Measurements from ENCODE around the gene SLC12A4. TPM values are rescaled to one million over a fixed set of nuclear protein-coding genes. Genes with fewer than 3 reads are reported as not detected.

SLC12A4 gene
- total and polyA plus RNA-seq, 2 of the 13 experiments (the other 11 are each of a cell fraction or from before 2014, with no cell fraction given), result 65.1 to 84.3 TPM

DNA sequence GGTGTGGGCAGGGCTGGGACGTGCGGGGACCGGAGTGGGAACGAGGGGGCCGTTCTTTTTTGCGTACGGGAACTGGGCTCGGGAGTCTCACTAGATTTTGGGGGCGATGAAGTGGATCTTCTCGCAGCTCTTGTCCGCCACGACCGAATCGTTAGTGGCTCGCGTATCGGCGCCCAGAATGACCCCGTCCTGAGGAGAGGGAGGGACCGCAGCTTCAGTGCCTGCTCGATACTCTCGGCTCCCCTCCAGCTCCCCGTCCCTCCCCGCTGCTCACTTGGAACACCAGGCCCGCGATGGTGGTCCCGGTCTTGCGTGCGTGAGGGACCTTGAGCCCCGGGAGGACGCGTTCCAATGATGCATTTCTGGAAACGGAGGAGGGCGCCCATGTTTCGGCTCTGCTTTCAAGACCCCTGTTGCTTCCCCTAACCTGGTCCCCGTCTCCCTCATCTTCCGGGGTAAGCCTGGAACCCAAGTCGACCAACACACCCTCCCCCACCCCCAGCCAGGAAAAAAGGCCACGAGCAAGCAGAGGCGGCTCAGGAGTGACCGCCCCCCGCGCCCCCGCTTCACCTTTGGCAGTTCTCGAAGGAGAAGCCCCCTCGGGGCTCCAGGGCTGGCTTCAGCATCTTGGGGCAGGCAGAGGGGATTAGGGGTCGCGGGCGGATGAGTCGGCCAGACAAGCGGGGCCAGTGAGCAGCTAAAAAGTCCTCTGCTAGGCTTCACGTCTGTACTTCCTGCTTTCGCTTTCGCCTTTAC is 32.1 kb downstream of the SLC12A4 start, which contains the start of gene PSMB10 (continued):
- TF ChIP-seq, protein P1, sequence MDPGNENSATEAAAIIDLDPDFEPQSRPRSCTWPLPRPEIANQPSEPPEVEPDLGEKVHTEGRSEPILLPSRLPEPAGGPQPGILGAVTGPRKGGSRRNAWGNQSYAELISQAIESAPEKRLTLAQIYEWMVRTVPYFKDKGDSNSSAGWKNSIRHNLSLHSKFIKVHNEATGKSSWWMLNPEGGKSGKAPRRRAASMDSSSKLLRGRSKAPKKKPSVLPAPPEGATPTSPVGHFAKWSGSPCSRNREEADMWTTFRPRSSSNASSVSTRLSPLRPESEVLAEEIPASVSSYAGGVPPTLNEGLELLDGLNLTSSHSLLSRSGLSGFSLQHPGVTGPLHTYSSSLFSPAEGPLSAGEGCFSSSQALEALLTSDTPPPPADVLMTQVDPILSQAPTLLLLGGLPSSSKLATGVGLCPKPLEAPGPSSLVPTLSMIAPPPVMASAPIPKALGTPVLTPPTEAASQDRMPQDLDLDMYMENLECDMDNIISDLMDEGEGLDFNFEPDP (CRISPR knock-in tag; conservative IDR thresholded peaks at IDR 0.05), result peak; percentile 99
- TF ChIP-seq ZNF7 (CRISPR knock-in tag; IDR thresholded peaks at IDR 0.05) (no peak), ZNF230 (CRISPR knock-in tag; IDR thresholded peaks at IDR 0.05) (0 out of 2 replicates have a peak, but pooled peaks have one; percentile 45), KDM1A (CRISPR knock-in tag; IDR thresholded peaks at IDR 0.05) (no peak), ISX (CRISPR knock-in tag; conservative IDR thresholded peaks at IDR 0.05) (no peak; the same call in 1 of the 2 replicates), STAT5B (CRISPR knock-in tag; IDR thresholded peaks at IDR 0.05) (no peak), MLLT10 (CRISPR knock-in tag; IDR thresholded peaks at IDR 0.05) (no peak), NFKB2 (CRISPR knock-in tag; IDR thresholded peaks at IDR 0.05; ENCODE audit: borderline replicate concordance) (no peak), MAF1 (CRISPR knock-in tag; IDR thresholded peaks at IDR 0.05; ENCODE audit: borderline replicate concordance) (0 out of 2 replicates have a peak, but pooled peaks have one; percentile 64), ZNF160 (CRISPR knock-in tag; IDR thresholded peaks at IDR 0.05) (0 out of 2 replicates have a peak, but pooled peaks have one; percentile 2), BORCS8-MEF2B (CRISPR knock-in tag; IDR thresholded peaks at IDR 0.05) (0 out of 2 replicates have a peak, but pooled peaks have one; percentile 6), FOXO1 (CRISPR knock-in tag; IDR thresholded peaks at IDR 0.05) (no peak), SNAI1 (CRISPR knock-in tag; IDR thresholded peaks at IDR 0.05; ENCODE audit: borderline replicate concordance) (0 out of 2 replicates have a peak, but pooled peaks have one; percentile 17), HNRNPL (IDR thresholded peaks at IDR 0.05; ENCODE audit: low read depth, low read length) (no peak), FOXK1 (CRISPR knock-in tag; IDR thresholded peaks at IDR 0.05; ENCODE audit: borderline replicate concordance, low read depth) (no peak), MED1 (CRISPR knock-in tag; IDR thresholded peaks at IDR 0.05) (no peak)
- TF ChIP-seq, protein P2, sequence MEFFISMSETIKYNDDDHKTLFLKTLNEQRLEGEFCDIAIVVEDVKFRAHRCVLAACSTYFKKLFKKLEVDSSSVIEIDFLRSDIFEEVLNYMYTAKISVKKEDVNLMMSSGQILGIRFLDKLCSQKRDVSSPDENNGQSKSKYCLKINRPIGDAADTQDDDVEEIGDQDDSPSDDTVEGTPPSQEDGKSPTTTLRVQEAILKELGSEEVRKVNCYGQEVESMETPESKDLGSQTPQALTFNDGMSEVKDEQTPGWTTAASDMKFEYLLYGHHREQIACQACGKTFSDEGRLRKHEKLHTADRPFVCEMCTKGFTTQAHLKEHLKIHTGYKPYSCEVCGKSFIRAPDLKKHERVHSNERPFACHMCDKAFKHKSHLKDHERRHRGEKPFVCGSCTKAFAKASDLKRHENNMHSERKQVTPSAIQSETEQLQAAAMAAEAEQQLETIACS (CRISPR knock-in tag; IDR thresholded peaks at IDR 0.05), result no peak
- TF ChIP-seq, protein P3, sequence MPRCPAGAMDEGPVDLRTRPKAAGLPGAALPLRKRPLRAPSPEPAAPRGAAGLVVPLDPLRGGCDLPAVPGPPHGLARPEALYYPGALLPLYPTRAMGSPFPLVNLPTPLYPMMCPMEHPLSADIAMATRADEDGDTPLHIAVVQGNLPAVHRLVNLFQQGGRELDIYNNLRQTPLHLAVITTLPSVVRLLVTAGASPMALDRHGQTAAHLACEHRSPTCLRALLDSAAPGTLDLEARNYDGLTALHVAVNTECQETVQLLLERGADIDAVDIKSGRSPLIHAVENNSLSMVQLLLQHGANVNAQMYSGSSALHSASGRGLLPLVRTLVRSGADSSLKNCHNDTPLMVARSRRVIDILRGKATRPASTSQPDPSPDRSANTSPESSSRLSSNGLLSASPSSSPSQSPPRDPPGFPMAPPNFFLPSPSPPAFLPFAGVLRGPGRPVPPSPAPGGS (CRISPR knock-in tag; IDR thresholded peaks at IDR 0.05), result no peak
- TF ChIP-seq, protein P4, sequence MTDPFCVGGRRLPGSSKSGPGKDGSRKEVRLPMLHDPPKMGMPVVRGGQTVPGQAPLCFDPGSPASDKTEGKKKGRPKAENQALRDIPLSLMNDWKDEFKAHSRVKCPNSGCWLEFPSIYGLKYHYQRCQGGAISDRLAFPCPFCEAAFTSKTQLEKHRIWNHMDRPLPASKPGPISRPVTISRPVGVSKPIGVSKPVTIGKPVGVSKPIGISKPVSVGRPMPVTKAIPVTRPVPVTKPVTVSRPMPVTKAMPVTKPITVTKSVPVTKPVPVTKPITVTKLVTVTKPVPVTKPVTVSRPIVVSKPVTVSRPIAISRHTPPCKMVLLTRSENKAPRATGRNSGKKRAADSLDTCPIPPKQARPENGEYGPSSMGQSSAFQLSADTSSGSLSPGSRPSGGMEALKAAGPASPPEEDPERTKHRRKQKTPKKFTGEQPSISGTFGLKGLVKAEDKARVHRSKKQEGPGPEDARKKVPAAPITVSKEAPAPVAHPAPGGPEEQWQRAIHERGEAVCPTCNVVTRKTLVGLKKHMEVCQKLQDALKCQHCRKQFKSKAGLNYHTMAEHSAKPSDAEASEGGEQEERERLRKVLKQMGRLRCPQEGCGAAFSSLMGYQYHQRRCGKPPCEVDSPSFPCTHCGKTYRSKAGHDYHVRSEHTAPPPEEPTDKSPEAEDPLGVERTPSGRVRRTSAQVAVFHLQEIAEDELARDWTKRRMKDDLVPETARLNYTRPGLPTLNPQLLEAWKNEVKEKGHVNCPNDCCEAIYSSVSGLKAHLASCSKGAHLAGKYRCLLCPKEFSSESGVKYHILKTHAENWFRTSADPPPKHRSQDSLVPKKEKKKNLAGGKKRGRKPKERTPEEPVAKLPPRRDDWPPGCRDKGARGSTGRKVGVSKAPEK (CRISPR knock-in tag; IDR thresholded peaks at IDR 0.05; ENCODE audit: borderline replicate concordance), result no peak; the same call in 1 of the 2 replicates
